Cortex of kidney (tissue), 1 donor: ENCODE measurements around the gene HOXA5.
A peak's percentile ranks its signal among the peaks of the same experiment; 100 is the strongest.

Source experiments
- DNase-seq: peaks from one replicate; lab custom pipeline; 2025; lab: John Stamatoyannopoulos, UW

HOXA5 gene

GRCh38 chr7:27143023-27143949, at the start of gene HOXA5:
HOXA5 (minus strand) TSS chr7:27143681; CDS start chr7:27143607, 74 bp downstream.
- DNase-seq: peak; percentile 28

DNA sequence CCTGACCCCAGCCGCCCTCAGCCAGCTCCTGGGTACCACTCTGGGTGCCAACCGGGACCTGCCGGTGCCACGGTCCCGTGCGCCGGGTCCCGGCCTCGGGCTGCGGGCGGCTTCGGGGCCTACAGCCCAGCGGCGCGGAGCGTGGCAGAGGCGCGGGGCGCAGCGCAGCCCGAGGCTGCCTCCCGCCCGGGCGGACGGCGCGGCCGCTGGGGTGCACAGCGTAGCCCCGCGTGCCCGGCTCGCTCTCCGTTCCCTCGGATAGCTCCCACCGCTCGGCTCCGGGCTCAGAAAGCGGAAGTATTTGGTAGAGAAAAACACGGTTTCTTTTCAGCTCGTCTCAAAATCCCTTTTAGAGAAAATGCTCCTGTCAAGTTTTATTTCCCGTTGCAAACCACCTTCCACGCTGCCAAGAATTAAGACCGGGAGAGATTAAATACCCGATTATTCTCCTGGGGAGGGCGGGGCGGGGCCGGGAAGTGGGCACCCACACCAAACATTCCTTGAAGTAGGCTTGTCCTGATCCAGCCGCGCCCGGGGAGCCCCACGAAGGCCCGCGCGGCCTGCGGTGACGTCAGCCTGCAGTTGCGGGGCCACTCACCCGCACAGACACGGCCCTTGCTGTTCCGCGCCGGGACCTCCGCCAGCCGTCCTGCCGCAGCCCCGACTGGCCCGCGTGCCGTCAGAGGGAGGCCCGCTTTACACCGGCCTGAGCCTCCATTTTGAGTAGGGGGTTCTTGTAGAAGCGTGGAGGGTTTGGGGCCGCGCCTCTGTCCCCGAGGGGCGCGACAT, 49.3 kb upstream of the HOXA5 start:
- no peak for DNase-seq

GRCh38 chr7:27191833-27192545, 48.5 kb upstream of the HOXA5 start:
- no peak for DNase-seq

- DNase-seq: no peak
These were observed 47.8 kb upstream of the HOXA5 start for GRCh38 chr7:27191161-27191731.

- no peak for DNase-seq
These were observed 46.7 kb upstream of the HOXA5 start for GRCh38 chr7:27189997-27190748.

GRCh38 chr7:27189295-27189996, 46.0 kb upstream of the HOXA5 start:
- no peak for DNase-seq

- no peak for DNase-seq
These were observed 45.2 kb upstream of the HOXA5 start for GRCh38 chr7:27188386-27189294.

DNA sequence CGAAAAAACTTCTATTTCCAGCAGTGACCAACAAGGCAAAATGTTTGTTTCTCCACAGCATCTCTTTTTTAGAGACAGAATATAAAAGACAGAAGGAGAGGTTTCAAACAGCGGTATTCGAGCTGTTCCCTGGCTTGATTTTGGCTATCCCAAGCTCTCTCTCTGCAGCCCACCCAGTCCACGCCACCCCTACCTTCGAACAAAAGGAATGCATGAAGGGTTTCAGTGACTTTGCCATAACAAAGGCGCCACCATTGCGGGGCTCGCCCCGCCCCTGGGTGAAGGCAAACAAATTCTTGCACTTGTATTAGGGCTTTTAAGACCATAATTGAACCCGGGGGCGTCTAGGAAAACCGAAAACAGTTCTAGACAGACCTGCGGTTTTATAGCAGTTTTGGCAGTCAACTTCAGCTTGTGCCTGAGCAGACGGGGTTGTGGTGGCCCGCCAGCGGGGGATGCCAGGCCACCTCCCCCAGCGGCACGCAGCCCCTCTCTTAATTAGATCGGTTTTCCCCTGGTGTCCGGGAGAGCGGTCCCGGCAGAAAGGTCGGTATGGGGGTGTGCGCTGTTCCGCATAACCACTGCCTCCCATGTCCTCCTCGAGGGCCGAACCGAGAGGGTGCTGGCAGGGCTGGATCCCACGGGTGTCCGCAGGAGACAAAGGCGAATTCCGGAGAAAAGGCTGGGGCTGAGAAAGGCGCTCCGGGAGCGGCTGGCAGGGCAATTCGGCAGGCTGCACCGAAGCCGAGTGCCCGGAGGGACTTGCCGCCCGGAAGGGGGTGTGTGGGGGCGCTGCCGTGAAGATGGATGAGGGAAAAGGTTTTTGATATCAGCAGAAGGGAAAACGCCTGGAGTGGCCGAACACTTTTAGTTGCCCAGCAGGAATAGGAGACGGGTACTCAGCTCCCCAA, 44.2 kb upstream of the HOXA5 start:
- no peak for DNase-seq

GRCh38 chr7:27186668-27187474, 43.4 kb upstream of the HOXA5 start:
- DNase-seq: no peak

DNA sequence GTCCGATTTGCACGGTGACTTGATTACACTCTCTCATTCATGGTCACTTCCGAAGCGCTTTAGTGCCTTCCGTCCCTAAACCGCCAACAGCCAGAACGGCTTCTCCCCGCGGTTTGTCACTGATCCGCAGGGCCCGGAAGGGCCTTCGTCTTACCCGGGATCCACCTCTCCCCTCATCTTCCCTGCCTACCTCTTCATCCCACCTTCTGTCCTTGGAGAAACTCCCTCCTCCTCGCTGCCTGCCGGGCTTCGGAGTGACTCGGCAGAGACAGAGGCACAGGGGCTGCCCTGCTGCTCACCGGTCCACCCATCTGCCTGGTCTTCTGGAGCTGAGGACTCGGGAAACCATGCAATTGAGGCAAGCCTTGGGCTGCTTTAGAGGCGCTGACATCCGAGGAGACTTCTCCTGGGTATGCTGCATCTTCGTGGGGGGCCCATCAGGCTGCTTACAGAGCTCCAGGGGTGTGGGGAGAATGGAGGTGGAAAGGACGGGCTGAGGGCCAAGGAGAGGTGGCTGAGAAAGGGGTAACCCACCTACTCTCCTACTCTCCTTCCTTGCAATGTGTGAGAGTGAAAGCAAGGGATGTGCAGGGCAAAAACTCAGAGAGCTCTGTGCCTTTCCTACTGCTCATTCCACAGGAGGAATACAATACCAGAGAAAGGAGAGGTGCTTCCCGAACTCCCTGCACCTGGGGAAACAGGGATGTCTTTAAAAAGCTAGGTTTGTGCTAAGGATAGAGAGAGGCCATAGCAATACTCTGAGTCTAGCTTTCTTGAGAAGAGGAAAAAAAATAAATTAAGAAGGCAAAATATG, 42.6 kb upstream of the HOXA5 start:
- DNase-seq: no peak

GRCh38 chr7:27185013-27185853, 41.8 kb upstream of the HOXA5 start, which contains the start of gene HOXA11:
HOXA11 (minus strand) TSS chr7:27185232; CDS start chr7:27185144, 88 bp downstream.
- DNase-seq: no peak

DNA sequence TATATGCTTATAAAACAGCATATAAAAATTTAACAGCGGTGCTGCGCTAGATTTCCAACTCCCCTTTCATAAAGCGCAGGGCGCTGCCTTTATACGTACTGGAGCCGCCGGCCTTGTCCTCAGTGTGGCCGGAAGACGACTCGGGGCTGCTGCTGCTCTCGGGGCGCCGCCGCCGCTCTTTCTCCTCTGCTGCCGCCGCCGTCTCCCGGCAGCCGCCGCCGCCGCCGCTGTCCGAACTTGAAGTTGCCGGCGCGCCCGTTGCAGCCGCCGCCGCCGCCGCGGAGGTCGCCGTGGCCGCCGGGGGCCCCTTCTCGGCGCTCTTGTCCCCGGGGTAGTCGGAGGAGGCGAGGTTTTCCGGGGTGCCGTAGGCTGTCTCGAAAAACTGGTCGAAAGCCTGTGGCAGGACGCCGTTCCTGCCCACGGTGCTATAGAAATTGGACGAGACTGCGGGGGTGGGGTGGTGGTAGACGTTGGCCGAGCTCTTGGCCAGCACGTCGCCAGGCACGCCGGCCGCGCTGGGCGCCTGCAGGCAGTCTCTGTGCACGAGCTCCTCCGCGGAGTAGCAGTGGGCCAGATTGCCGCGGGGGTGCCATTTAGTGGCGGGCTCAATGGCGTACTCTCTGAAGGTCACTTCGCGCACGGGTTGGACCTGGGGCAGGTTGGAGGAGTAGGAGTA, 41.0 kb upstream of the HOXA5 start:
- DNase-seq: no peak

DNA sequence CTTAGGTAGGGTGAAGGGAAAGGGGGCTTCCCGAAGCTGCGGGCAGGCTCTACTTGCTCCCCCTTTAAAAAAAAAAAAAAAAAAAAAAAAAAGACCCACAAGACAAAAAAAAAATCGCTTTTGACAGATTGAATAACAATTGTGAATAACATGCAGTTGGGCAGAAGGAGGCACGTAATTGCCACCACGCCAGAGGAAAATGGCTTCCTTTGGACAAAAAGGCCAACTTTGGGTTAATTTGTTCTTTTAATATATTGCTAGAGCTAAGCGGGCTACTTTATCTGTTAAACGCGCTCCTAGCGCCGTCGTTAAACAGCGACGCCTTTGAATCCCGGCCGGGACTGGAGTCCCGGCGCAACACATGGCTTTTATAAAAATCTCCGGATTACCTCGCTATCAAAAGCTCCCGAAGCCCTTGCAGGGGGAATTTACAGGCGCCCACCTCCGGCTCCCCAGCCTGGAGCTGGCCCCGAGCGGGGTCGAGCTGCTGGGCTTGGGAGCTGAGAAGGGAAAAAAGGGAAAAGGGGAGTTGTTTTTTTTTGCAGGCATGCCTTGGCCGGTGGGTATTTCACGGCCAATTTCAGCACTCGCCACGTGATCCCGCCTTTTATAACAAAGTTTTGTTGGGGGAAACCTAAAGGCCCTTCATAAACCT, 40.3 kb upstream of the HOXA5 start:
- DNase-seq: no peak

- DNase-seq: no peak
These were observed 39.6 kb upstream of the HOXA5 start for GRCh38 chr7:27182861-27183681.
